Measurements from ENCODE around the gene LIPK. TPM values are rescaled to one million over a fixed set of nuclear protein-coding genes. Genes with fewer than 3 reads are reported as not detected.

The LIPK gene
- total RNA-seq, 4 donors from 2014 or later, result not detected

DNA sequence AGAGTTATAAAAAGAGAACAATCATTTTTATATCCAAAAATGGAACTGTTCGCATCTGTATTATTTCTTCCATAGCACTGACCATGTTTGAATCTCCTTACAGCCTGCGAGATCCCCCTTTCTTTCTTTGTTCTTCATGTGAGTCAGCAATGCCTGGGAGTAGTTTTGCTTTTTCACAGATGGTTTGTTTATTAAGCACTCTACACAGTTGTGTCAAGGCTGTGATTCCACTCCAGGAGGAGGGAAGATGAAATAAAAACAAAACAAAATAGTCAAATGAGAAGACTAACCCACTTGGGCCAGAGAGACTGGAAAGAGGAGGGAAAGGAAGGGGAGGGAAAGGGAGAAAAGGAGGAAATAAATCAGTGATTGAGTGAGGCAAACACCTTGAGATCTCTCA is 34.0 kb upstream of the LIPK start:
- Histone ChIP-seq H3K4me1 (no peaks in the 10 kb centered on the region), H3K27ac (replicated peaks in 1 of 4) (no peak overlapping the region), H3K9me3 (no peaks in the 10 kb centered on the region), H3K36me3 (no peaks in the 10 kb centered on the region), H3K27me3 (no peaks in the 10 kb centered on the region), H3K4me3 (no peak overlapping the region)
- no peak for TF ChIP-seq POLR2A (IDR thresholded peaks at IDR 0.05; ENCODE audit: low read depth)
- no peak for TF ChIP-seq EP300 (IDR thresholded peaks at IDR 0.05)
- TF ChIP-seq, protein P1, sequence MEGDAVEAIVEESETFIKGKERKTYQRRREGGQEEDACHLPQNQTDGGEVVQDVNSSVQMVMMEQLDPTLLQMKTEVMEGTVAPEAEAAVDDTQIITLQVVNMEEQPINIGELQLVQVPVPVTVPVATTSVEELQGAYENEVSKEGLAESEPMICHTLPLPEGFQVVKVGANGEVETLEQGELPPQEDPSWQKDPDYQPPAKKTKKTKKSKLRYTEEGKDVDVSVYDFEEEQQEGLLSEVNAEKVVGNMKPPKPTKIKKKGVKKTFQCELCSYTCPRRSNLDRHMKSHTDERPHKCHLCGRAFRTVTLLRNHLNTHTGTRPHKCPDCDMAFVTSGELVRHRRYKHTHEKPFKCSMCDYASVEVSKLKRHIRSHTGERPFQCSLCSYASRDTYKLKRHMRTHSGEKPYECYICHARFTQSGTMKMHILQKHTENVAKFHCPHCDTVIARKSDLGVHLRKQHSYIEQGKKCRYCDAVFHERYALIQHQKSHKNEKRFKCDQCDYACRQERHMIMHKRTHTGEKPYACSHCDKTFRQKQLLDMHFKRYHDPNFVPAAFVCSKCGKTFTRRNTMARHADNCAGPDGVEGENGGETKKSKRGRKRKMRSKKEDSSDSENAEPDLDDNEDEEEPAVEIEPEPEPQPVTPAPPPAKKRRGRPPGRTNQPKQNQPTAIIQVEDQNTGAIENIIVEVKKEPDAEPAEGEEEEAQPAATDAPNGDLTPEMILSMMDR (IDR thresholded peaks at IDR 0.05), result no peak
- TF ChIP-seq POLR2AphosphoS5 (IDR thresholded peaks at IDR 0.05), result no peak
- DNase-seq (ENCODE audit: extremely low spot score), result no peak
- WGBS, result 80% methylated on average over 2 of the region's 2 CpGs
- intact Hi-C loops (cut with DNase I), result no loop called here

DNA sequence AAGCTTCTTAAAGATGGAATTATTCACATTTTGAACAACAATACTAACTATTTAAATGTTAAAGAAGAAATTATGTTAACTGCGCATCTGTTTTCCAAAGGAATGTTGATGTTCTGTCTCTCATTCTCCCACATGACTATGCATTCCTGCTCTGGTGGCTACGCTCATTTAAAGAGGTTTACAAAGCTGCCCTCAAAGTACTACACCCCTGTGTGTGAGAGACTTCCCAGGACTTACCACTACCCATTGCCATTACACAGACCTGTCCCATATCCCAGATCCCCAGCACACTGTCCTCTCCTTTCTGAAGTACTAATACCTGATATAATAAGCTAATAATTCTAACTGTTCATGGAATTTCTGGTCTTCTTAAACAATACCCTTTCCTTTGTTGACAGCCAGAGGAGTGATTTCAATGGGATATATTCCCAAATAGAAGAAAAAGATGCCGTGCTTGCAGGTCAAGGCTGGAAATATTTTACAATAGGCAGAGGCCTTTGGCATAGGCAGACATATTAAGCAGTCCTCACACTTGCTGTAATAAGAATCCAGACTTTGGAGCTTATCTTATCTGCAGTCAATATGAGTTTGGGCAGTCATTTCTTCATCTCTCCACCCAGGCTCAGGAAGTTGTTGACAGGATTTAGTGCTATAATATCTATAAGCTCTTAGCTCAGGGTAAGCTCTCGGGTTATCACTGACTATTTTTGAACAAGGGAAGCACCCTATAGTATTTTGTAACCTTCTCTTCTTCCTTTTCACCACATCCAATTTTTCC is 29.6 kb upstream of the LIPK start:
- Histone ChIP-seq H3K9me3 (no peaks in the 10 kb centered on the region), H3K36me3 (no peaks in the 10 kb centered on the region), H3K27ac (replicated peaks in 1 of 4) (no peak overlapping the region), H3K27me3 (no peaks in the 10 kb centered on the region), H3K4me1 (no peaks in the 10 kb centered on the region), H3K4me3 (no peak overlapping the region)
- 62% methylated on average over 4 of the region's 4 CpGs for WGBS
- DNase-seq (ENCODE audit: extremely low spot score), result no peak
- no peak for TF ChIP-seq POLR2AphosphoS5 (IDR thresholded peaks at IDR 0.05)
- no peak for TF ChIP-seq EP300 (IDR thresholded peaks at IDR 0.05)
- TF ChIP-seq, protein P1 (IDR thresholded peaks at IDR 0.05), result no peak
- TF ChIP-seq POLR2A (IDR thresholded peaks at IDR 0.05; ENCODE audit: low read depth), result no peak
- intact Hi-C loops (cut with DNase I), result no loop called here

DNA sequence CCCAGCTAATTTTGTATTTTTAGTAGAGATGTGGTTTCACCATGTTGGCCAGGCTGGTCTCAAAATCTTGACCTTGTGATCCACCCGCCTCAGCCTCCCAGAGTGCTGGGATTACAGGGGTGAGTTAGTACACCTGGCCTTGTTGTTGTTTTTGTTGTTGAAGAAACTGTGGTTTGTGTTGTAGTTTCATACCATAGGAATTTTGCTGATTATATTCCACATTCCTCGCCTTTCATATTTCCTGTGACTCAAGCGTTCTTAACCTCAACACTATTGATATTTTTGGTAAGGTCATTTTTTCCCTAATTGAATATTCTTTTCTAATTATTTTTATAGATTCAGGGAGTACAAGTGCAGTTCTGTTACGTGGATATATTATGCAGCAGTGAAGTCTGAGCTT is 25.1 kb upstream of the LIPK start:
- H3K36me3 ChIP-seq, result no peaks in the 10 kb centered on the region
- intact Hi-C loops (cut with DNase I), result no loop called here
- no peak for TF ChIP-seq POLR2A (IDR thresholded peaks at IDR 0.05; ENCODE audit: low read depth)
- no peaks in the 10 kb centered on the region for H3K9me3 ChIP-seq
- peaks cover 0 to 8% (median 0%) of the 10 kb centered on the region in 4 donors for H3K27me3 ChIP-seq
- no peaks in the 10 kb centered on the region for H3K4me1 ChIP-seq
- H3K4me3 ChIP-seq, result no peak overlapping the region
- WGBS, result 93% methylated on average over 4 of the region's 4 CpGs
- no peak for DNase-seq (ENCODE audit: extremely low spot score)
- no peak overlapping the region for H3K27ac ChIP-seq (replicated peaks in 1 of 4)

DNA sequence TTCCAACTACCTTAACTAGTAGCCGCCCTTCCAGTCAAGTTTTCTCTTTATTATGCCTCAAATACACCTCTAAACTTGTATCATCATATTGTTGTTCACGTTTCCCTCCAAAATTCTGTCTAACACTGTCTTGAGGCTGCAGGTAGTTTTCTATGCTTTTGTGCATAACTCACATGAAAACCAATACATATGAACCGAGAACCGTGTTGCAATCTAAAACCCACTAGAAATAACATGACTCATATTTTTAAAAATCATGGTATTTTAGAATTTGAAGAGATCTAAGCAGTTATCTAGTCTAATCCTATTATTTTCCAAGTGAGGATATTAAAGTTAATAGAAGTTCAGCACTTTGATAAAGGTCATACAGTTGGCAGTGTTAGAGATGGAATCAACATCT is 23.6 kb upstream of the LIPK start:
- no peak for TF ChIP-seq EP300 (IDR thresholded peaks at IDR 0.05)
- Histone ChIP-seq H3K9me3 (no peaks in the 10 kb centered on the region), H3K27ac (replicated peaks in 1 of 4) (no peak overlapping the region), H3K27me3 (peaks cover 0 to 8% (median 0%) of the 10 kb centered on the region in 4 donors), H3K4me1 (no peaks in the 10 kb centered on the region), H3K4me3 (no peak overlapping the region), H3K36me3 (no peaks in the 10 kb centered on the region)
- intact Hi-C loops (cut with DNase I), result no loop called here
- no peak for DNase-seq (ENCODE audit: extremely low spot score)
- 89% methylated on average over 4 of the region's 4 CpGs for WGBS

DNA sequence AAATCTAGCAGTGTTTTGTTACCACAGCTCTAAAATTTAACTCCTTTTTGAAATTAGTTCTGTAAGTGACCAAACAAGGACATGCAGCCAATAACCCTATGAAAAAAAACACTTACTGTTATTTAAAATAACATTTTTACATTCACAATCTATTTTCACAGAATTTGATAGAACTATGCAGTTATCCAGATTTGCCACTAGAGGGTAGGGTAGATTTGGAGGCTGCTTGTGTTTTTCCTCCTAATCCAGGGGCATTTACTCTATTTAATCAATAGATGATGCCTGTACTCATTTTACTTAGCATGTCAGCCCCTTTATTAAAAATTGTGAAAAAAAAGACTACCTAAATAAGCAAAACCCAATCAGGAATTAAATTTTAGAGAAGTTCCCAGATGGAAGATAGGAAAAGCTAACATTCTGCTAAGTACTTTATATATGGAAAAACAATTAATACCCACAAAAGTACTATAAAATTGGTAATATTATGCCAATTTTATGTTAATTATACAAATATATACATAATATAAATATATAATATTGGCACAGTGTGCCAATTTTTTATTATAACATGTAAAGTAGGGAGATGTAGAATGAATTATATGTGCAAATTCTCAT is 18.1 kb upstream of the LIPK start:
- no peaks in the 10 kb centered on the region for H3K9me3 ChIP-seq
- no peak overlapping the region for H3K27ac ChIP-seq (replicated peaks in 1 of 4)
- H3K4me3 ChIP-seq, result no peak overlapping the region
- intact Hi-C loops (cut with DNase I), result no loop called here
- no peaks in the 10 kb centered on the region for H3K4me1 ChIP-seq
- TF ChIP-seq POLR2AphosphoS5 (IDR thresholded peaks at IDR 0.05), result no peak
- TF ChIP-seq, protein P1 (IDR thresholded peaks at IDR 0.05), result peak; percentile 33 to 66 (median 48)
- DNase-seq (ENCODE audit: extremely low spot score), result no peak
- H3K27me3 ChIP-seq, result peaks cover 0 to 11% (median 0%) of the 10 kb centered on the region in 4 donors
- no peaks in the 10 kb centered on the region for H3K36me3 ChIP-seq
